IMR-90 (cell line): Measurements from ENCODE around the gene PDXDC1.

ENCODE experiments used
- BHLHE40 ChIP-seq: fragments of 150-350 bp; IDR thresholded peaks from 2 replicates; pipeline ENCODE4 v1.6.1; 2016; ENCODE audit warnings: mild to moderate bottlenecking, low read depth, low read length
- TF ChIP-seq, protein P1 (sequence below): conservative IDR thresholded peaks from 2 replicates; pipeline ENCODE4 v1.5.1; 2012; ENCODE audit warnings: mild to moderate bottlenecking, low read depth, low read length, improper control_type of control experiment

DNA sequence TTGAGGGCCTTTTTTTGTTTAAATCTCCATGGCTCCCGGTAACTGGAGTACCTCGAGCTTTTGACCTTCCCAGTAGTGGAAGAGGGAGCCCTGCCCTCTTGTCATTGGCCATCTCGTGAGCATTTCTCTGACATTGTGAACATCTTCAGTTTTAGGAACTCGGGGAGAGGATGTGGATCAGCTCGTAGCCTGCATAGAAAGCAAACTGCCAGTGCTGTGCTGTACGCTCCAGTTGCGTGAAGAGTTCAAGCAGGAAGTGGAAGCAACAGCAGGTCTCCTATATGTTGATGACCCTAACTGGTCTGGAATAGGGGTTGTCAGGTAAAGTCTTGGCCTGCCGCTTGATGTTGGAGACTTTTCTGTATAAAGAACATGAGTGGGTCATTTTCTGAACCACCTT is 56.8 kb downstream of the PDXDC1 start:
- TF ChIP-seq BHLHE40 = no peak
- TF ChIP-seq, protein P1, sequence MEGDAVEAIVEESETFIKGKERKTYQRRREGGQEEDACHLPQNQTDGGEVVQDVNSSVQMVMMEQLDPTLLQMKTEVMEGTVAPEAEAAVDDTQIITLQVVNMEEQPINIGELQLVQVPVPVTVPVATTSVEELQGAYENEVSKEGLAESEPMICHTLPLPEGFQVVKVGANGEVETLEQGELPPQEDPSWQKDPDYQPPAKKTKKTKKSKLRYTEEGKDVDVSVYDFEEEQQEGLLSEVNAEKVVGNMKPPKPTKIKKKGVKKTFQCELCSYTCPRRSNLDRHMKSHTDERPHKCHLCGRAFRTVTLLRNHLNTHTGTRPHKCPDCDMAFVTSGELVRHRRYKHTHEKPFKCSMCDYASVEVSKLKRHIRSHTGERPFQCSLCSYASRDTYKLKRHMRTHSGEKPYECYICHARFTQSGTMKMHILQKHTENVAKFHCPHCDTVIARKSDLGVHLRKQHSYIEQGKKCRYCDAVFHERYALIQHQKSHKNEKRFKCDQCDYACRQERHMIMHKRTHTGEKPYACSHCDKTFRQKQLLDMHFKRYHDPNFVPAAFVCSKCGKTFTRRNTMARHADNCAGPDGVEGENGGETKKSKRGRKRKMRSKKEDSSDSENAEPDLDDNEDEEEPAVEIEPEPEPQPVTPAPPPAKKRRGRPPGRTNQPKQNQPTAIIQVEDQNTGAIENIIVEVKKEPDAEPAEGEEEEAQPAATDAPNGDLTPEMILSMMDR = no peak
